Activated CD4-positive, CD25-positive, alpha-beta regulatory T cell treated with anti-CD3 and anti-CD28 coated beads, Interleukin-2, amount 50 U/mL, for 24 hours (primary cell): Measurements from ENCODE around the gene MAP2K1.

ENCODE experiments used
- ATAC-seq, 2 donors: fragments of 150-1000 bp; cut with Tn5 transposase; one replicate each; pipeline ENCODE4 v1.10.0; 2021; ENCODE audit warnings: mild to moderate bottlenecking in 1 of 2, moderate library complexity in 1 of 2

The MAP2K1 gene

GRCh38 chr15:66394472-66394871 lies 7.8 kb downstream of the MAP2K1 start:
- ATAC-seq, result no peak

GRCh38 chr15:66394915-66395314 lies 8.2 kb downstream of the MAP2K1 start:
- ATAC-seq, result no peak

- no peak for ATAC-seq
These were observed 12.6 kb downstream of the MAP2K1 start for GRCh38 chr15:66399276-66399675.

GRCh38 chr15:66400351-66400774 lies 13.7 kb downstream of the MAP2K1 start:
- ATAC-seq, result no peak

GRCh38 chr15:66401130-66402021 lies 14.7 kb downstream of the MAP2K1 start:
- peak; percentile 62 to 80 for ATAC-seq

- ATAC-seq, result no peak
These were observed 16.1 kb downstream of the MAP2K1 start for GRCh38 chr15:66402761-66403284.

GRCh38 chr15:66403323-66403722 lies 16.6 kb downstream of the MAP2K1 start:
- no peak for ATAC-seq

GRCh38 chr15:66404122-66404521 lies 17.4 kb downstream of the MAP2K1 start:
- ATAC-seq, result no peak

GRCh38 chr15:66404532-66404931 lies 17.8 kb downstream of the MAP2K1 start:
- ATAC-seq, result no peak

- no peak for ATAC-seq
These were observed 18.3 kb downstream of the MAP2K1 start for GRCh38 chr15:66405007-66405406.

GRCh38 chr15:66405615-66406014 lies 18.9 kb downstream of the MAP2K1 start:
- no peak for ATAC-seq

- ATAC-seq, result no peak
These were observed 21.5 kb downstream of the MAP2K1 start for GRCh38 chr15:66408254-66408653.

- ATAC-seq, result no peak
These were observed 22.1 kb downstream of the MAP2K1 start for GRCh38 chr15:66408675-66409282.

- ATAC-seq, result no peak
These were observed 22.9 kb downstream of the MAP2K1 start for GRCh38 chr15:66409565-66410108.

- ATAC-seq, result no peak
These were observed 24.5 kb downstream of the MAP2K1 start for GRCh38 chr15:66411190-66411589.

- ATAC-seq, result no peak
These were observed 25.5 kb downstream of the MAP2K1 start for GRCh38 chr15:66412220-66412619.

- ATAC-seq, result no peak
These were observed 26.9 kb downstream of the MAP2K1 start for GRCh38 chr15:66413579-66413978.

GRCh38 chr15:66415360-66415759 lies 28.6 kb downstream of the MAP2K1 start:
- ATAC-seq, result no peak

- no peak for ATAC-seq
These were observed 31.0 kb downstream of the MAP2K1 start for GRCh38 chr15:66417736-66418135.

- no peak for ATAC-seq
These were observed 32.8 kb downstream of the MAP2K1 start for GRCh38 chr15:66419471-66419870.

- ATAC-seq, result no peak
These were observed 35.6 kb downstream of the MAP2K1 start for GRCh38 chr15:66422347-66422746.

GRCh38 chr15:66423149-66423548 lies 36.4 kb downstream of the MAP2K1 start:
- ATAC-seq, result no peak

- no peak for ATAC-seq
These were observed 38.4 kb downstream of the MAP2K1 start for GRCh38 chr15:66424963-66425612.
